T-helper 1 cell (primary cell): ENCODE data around the gene CAVIN2.

Experiments
- DNase-seq, 5 donors: peaks; one replicate each; pipeline ENCODE4 v3.0.0-alpha.2; 2012 to 2020
- total RNA-seq, 4 donors: gene quantifications; one replicate each; lab custom pipeline; 2026; lab: John Stamatoyannopoulos, UW

Gene CAVIN2
- total RNA-seq: 0 reads per million in 4 donors

DNA sequence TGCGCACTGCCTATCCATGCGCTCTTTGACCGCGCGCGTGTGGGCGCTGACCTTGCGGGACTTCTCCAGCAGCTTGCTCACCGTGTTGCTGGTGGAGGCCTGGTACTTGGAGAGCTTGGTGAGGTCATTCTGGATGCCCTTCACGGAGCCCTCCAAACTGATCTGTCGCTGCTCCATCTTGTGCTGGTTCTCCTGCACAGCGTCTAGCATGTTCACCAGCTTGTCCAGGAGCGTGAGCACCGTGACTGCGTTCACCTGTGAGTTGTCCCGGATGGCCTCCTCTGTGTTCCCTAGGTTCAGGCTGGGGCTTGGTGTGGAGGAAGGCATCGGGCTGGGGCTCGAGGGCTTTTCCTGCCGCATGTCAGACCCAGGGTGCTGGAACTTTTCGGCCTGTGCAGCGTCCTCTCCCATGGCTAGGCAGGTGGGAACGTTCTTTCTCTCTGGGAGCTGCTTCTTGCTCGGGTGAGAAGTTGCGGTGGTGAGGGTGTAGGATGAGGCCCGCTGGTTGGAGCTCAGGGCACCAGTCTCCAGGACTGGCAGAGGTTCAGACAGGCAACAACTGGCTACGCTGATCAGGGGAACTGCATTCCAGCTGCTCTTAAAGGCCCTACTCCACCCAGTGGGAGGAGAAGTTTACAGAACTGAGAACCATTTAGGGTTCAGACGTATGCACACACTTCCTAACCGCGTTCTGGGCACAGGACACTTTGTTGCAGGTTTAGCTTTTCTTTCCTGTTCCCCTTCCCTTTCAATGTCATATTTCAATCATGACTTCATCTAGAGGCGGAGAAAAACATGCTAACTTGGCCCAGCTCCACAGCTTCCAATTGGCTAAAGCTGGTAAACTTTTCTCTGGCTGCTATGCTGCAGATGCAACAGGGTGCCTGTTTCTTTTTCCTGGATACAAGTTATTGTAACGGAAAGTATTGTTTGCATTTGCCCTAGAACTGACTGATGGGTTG lies at the start of gene CAVIN2:
CAVIN2 (minus strand) TSS at position 574 of the 962 bp plus-strand sequence; CDS start at position 411, 163 bp downstream.
- no peak for DNase-seq

DNA sequence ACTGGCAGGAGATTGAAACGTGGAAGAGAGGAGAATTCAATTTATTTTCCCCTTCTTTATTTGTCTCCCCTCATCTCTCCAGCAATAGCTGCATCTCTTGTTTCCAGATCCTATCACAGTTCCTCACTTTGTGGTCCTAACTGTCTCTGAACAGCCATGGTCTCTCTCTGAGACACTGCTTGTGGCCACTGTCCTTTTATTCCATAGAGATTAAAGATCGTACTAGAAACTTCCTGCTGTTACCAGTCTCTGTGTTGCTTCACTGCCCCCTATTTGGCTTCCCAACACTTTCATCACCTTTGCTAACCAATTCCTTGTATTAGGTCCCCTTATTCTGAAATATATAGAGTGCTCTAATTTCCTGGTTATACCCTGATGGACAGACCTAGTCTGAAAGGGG lies 48.9 kb upstream of the CAVIN2 start:
- DNase-seq: no peak

- no peak for DNase-seq
Observed at GRCh38 chr2:191895195-191895594, 48.3 kb upstream of the CAVIN2 start.

DNA sequence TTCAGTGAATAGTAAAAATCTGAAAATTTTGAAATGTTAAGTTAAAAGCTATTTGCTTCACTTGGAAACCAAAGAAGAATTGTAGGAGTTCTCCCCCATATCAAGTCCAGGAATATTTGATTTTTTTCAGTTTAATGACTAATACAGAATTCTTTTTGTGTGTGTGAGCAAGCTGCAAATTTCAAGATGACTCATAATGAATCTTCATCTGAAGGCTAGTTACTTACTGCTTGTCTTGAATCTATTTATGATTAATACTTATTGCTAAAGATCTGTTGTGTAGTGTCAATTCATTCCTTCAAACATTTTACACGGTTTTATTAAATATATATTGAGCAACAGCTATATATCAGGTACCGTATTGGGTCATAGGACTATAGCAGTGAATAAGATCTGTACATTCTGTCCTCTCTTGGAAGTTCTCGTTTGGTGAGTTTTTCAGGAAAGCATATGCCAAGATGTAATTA lies 47.8 kb upstream of the CAVIN2 start:
- no peak for DNase-seq

GRCh38 chr2:191892391-191892790 lies 45.5 kb upstream of the CAVIN2 start:
- no peak for DNase-seq

GRCh38 chr2:191891656-191892055 lies 44.8 kb upstream of the CAVIN2 start:
- no peak for DNase-seq

DNA sequence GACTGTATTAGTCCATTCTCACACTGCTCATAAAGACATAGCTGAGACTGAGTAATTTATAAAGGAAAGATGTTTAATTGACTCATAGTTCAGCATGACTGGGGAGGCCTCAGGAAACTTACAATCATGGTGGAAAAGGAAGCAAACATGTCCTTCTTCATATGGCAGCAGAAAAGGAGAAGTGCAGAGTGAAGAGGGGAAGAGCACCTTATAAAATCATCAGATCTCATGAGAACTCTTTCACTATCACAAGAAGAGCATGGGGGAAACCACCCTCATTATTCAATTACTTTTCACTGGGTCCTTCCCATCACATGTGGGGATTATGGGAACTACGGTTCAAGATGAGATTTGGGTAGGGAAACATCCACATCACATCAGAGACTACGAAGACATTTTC lies 43.0 kb upstream of the CAVIN2 start:
- no peak for DNase-seq

- DNase-seq: no peak
Observed at GRCh38 chr2:191888400-191889166, 41.7 kb upstream of the CAVIN2 start.

- no peak for DNase-seq
Observed at GRCh38 chr2:191885650-191886049, 38.8 kb upstream of the CAVIN2 start.

DNA sequence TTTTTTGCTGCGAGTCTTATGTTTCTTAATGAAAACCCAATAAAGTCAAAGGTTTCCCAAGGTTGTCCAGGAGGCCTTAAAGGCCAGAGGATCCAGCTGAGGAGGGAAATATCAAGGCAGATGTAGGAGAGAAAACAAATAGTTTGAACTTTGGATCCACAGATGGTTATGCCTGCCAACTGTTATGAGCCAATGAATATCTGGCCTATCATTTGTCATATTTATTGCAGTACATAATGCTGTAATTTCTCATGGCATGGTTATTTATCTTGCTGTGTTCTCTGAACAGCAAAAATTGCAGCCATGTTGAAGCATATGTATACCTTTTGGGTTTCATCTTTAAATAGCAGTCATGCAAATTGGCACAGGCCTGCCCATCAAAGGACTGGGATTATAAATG lies 38.2 kb upstream of the CAVIN2 start:
- DNase-seq: no peak

DNA sequence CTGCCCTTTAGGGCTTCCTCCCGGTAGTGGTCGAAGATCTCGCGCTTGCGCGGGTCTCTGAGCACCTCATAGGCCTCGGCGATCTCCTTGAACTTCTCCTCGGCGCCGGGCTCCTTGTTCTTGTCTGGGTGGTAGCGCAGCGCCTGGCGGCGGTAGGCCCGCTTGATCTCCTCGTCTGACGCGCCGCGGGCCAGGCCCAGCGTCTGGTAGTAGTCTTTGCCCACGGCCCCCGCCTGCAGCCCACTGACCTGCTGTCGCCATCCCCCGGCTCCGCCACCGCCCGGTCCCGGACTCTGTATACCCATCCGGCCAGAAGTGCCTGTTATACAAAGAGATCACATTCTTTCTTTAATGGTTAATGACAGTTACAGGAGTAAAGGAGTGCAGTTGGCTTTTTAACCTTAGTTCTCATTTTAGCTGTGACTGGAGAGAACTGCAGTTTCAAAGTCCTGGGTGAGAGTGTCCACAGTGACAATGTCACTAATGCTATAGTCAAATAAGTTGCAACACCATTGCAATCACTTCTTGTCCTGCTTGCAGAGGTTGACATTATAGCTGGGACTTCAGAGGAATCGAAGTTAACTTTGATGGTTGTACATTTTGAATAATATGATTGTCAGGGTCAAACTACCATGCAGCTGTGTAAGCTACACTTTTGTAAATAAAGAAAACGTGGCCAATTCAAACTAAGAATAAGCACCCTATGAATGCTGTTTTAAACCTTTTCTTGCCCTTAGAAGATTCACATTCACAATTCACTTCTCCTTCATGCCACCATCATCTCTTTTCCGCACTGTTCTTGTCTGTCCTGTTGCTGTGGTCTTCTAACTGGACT lies 35.3 kb upstream of the CAVIN2 start:
- DNase-seq: no peak

DNA sequence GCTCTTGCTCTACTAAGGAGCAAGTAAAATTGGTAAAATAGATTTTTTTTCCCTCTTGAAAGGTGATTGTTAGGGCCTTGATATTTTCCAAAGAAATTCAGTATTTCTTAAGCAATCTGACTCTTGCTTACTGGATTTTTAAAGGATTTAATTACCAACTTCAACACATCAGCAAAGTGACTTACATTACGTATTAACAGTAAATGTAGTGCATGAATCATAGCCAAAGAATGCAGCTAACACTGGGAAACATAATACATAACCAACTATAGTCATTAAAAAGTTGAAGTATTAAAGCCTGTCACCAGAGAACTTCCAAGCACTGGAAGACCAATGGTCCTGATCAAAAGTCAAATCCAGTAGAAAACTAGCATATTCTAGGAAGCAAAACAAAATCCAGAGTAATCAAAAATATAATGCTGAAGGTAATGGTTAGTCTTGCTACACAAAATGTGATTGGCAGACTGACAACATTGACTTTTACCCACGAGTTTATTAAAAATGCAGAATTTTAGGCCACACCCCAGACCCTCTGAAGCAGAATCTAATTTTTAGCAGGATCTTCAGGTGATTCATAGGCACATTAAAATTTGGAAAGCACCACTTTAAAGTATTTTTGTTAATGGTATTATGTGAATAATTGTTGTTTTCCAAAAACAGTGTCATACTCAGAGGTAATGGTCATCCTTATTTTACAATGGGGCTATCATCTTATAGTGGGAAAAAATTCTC lies 31.8 kb upstream of the CAVIN2 start:
- DNase-seq: no peak

- DNase-seq: no peak
Observed at GRCh38 chr2:191877875-191878274, 31.0 kb upstream of the CAVIN2 start.

DNA sequence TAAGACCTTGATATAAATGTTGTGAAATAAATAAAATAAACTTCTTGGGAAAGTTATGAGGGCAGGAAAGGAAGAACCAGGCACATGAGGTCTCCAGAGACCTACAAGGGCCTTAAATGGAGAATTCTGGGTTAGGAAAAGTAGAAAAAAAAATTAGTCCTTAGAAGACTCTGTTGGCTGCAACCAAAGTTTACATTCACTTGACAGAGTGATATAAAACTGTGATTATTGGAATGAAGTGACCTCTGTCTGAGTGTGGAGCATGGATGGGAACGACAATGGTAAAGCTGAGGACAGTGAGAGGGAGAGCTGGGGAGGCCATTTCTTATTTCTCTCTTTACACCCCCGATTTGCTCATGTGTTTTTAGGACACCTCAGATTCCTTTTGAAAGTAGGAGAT lies 29.0 kb upstream of the CAVIN2 start:
- DNase-seq: no peak

- DNase-seq: no peak
Observed at GRCh38 chr2:191870744-191871143, 23.9 kb upstream of the CAVIN2 start.

DNA sequence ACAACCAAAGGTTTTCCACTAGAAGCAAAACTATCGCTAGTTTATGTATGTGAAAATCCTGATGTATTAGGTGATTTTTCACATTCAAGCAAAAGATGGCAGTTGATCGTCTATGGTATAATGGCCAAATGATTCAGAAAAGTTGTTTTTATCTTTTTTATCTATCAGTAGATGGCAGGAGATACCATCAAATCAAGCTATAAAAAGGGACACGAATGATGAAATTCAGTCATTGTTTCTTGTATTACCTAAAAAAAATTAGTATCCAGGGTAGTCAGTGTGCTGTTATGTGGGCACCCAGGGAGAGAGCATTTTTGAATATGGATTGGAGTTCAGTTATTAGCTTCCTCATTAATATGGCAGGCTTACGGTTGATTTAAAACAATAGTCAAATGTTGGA lies 22.9 kb upstream of the CAVIN2 start:
- no peak for DNase-seq

DNA sequence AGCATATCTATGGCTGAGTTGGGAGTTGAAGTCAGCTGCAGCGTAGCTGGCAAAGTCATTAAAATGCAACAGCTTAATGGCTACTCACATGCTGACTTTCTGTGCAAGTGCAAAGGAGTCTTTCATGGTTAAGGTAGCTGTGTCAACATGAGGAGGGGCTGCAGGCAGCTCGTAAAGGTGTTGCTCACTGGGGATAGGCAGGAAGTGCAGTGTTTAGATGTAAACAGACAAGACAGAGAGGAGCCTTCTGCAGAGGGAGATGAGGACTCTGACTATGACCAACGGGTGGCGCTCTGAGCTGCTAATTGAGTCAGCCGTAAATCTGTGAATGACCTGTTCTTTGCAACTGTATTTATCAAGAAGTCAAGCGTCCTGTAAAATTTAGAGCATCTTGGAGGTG lies 22.3 kb upstream of the CAVIN2 start:
- no peak for DNase-seq

- DNase-seq: no peak
Observed at GRCh38 chr2:191867507-191867847, 20.6 kb upstream of the CAVIN2 start.

GRCh38 chr2:191866675-191867506 lies 20.0 kb upstream of the CAVIN2 start:
- no peak for DNase-seq

- no peak for DNase-seq
Observed at GRCh38 chr2:191866195-191866594, 19.3 kb upstream of the CAVIN2 start.
